ENCODE data around the gene CCR6.

Gene CCR6

DNA sequence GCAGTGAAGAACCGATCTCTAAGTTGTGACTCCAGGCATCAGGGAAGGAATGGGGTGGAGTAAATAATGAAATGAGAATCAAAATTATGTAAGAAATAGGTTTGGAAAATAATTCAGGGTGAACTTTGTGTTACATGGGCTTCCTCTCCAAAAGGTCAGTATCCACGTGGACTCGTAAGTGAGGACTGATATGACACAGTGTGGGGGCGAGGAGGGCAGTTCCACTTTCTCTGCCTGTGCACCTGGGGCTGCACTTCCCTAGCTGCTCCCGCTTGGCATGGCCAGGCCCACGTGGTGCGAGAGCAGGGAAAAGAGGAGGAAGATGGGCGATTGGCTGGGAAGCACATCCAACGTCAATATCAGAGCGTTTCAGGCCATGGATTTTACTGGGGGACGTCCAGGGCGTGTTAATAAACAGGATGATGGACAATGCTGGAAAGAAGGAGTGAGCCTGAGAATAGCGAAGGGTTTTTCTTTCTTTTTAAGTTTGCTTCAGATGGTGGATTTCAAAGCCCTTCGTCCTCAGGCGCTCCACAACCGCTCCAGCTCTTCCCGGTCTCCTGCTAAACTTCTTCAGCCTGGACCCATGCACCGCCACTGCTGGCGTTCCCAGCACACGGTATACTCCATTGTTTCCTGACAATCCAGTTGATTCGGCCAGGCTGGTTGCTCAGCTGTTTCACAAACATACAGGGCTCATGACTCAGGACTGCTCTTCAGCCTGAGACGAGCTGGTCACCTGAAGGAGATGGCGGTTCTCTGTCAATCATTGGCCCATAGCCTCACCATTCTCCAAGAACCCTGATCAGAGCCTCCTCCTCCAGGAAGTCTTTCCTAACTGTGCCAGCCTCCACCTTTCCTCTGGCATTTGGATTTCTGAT is 11.8 kb downstream of the CCR6 start:
- Mint-ChIP-seq H3K9me3 (no peaks in the 10 kb centered on the region), H3K27ac (peak overlapping the region; percentile 85), H3K27me3 (no peaks in the 10 kb centered on the region), H3K36me3 (peaks cover 50% of the 10 kb centered on the region), H3K4me3 (peak overlapping the region; percentile 14), H3K4me1 (peaks cover 54% of the 10 kb centered on the region)
- ATAC-seq (ENCODE audit: low read depth) (no peak), DNase-seq (ENCODE audit: low spot score in 2 of 2) (no peak)

DNA sequence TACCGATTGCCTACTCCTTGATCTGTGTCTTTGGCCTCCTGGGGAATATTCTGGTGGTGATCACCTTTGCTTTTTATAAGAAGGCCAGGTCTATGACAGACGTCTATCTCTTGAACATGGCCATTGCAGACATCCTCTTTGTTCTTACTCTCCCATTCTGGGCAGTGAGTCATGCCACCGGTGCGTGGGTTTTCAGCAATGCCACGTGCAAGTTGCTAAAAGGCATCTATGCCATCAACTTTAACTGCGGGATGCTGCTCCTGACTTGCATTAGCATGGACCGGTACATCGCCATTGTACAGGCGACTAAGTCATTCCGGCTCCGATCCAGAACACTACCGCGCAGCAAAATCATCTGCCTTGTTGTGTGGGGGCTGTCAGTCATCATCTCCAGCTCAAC is 13.5 kb downstream of the CCR6 start:
- no peaks in the 10 kb centered on the region for H3K27me3 Mint-ChIP-seq
- no peak for ATAC-seq (ENCODE audit: low read depth)
- peaks cover 42% of the 10 kb centered on the region for H3K36me3 Mint-ChIP-seq
- H3K9me3 Mint-ChIP-seq: no peaks in the 10 kb centered on the region
- DNase-seq (ENCODE audit: low spot score in 2 of 2): no peak
- H3K4me3 Mint-ChIP-seq: no peak overlapping the region
- H3K4me1 Mint-ChIP-seq: peaks cover 59% of the 10 kb centered on the region
- peak overlapping the region; percentile 90 for H3K27ac Mint-ChIP-seq

DNA sequence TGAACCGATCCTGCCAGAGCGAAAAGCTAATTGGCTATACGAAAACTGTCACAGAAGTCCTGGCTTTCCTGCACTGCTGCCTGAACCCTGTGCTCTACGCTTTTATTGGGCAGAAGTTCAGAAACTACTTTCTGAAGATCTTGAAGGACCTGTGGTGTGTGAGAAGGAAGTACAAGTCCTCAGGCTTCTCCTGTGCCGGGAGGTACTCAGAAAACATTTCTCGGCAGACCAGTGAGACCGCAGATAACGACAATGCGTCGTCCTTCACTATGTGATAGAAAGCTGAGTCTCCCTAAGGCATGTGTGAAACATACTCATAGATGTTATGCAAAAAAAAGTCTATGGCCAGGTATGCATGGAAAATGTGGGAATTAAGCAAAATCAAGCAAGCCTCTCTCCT is 14.2 kb downstream of the CCR6 start:
- H3K4me3 Mint-ChIP-seq: no peak overlapping the region
- peak overlapping the region; percentile 90 for H3K27ac Mint-ChIP-seq
- no peak for DNase-seq (ENCODE audit: low spot score in 2 of 2)
- H3K27me3 Mint-ChIP-seq: no peaks in the 10 kb centered on the region
- H3K4me1 Mint-ChIP-seq: peaks cover 56% of the 10 kb centered on the region
- peaks cover 38% of the 10 kb centered on the region for H3K36me3 Mint-ChIP-seq
- ATAC-seq (ENCODE audit: low read depth): no peak
- no peaks in the 10 kb centered on the region for H3K9me3 Mint-ChIP-seq

DNA sequence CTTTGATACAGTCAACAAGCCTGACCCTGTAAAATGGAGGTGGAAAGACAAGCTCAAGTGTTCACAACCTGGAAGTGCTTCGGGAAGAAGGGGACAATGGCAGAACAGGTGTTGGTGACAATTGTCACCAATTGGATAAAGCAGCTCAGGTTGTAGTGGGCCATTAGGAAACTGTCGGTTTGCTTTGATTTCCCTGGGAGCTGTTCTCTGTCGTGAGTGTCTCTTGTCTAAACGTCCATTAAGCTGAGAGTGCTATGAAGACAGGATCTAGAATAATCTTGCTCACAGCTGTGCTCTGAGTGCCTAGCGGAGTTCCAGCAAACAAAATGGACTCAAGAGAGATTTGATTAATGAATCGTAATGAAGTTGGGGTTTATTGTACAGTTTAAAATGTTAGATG is 15.0 kb downstream of the CCR6 start:
- H3K27ac Mint-ChIP-seq: peak overlapping the region; percentile 90
- H3K27me3 Mint-ChIP-seq: no peaks in the 10 kb centered on the region
- no peaks in the 10 kb centered on the region for H3K9me3 Mint-ChIP-seq
- H3K36me3 Mint-ChIP-seq: peaks cover 32% of the 10 kb centered on the region
- DNase-seq (ENCODE audit: low spot score in 2 of 2) (no peak), ATAC-seq (ENCODE audit: low read depth) (no peak)
- H3K4me1 Mint-ChIP-seq: peaks cover 50% of the 10 kb centered on the region
- H3K4me3 Mint-ChIP-seq: no peak overlapping the region

DNA sequence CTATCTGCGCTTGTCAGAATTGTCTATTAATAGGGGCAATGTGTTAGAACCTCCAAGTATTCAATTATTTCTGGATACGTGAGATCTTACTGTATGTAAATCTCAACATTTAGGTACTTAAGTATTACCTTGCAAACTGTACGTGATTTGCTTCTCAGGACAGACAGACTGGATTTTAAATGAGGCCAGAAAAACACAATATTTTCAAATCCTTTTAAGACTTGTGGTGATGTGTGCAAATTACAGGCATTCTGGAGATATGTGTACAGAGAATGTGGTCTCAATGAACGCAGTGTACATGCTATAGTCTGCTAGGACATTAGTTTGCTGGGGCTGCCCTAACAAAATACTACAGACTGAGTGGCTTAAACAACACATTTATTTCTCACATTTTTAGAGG is 16.9 kb downstream of the CCR6 start:
- Mint-ChIP-seq H3K4me3 (no peak overlapping the region), H3K4me1 (peaks cover 42% of the 10 kb centered on the region), H3K36me3 (peaks cover 23% of the 10 kb centered on the region), H3K27me3 (no peaks in the 10 kb centered on the region), H3K9me3 (no peaks in the 10 kb centered on the region), H3K27ac (peak overlapping the region; percentile 90)
- ATAC-seq (ENCODE audit: low read depth): peak; percentile 50
- no peak for DNase-seq (ENCODE audit: low spot score in 2 of 2)

DNA sequence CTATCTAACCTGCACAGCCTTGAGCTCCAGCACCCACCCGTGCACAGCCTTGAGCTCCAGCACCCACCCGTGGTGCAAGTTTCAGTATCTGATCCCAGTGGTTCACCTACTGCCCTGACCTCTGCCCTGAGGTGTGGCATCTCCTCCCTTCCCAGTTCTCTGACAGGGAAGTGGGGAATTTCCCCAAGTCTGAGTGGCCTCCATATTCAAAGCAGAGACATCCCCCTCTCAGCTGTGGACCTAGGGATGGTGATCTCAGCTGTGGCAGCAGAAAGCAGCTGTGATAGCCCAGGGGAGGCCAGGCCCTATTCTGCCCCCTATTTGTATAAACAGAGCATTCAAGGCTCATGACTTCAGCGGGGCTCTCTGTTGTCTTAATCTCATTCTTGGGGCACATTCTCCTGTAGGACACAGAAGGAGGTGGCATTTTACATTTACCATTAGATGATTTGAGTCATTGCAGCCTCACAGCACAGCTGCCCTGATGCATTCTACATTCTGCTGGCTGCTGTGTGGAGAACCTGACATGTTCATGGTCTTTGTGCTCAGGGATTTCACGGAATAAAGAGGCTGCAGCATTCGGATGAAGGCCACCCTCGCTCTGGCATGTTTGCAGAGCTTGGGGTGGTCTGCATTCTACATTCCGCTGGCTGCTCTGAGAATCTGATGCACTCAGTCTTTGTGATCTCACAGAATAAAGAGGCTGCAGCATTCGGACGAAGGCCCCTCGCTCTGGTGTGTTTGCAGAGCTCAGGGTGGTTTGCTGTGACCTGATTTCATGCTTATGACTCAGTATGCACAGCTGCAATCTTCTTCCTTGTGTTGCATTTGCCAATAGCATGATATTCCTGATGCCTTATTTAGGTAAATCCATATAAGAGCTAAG is 17.9 kb downstream of the CCR6 start:
- DNase-seq (ENCODE audit: low spot score in 2 of 2) (no peak), ATAC-seq (ENCODE audit: low read depth) (peak; percentile 63)
- Mint-ChIP-seq H3K4me1 (peaks cover 39% of the 10 kb centered on the region), H3K27me3 (no peaks in the 10 kb centered on the region), H3K27ac (peak overlapping the region; percentile 90), H3K36me3 (peaks cover 19% of the 10 kb centered on the region), H3K9me3 (no peaks in the 10 kb centered on the region), H3K4me3 (no peak overlapping the region)

DNA sequence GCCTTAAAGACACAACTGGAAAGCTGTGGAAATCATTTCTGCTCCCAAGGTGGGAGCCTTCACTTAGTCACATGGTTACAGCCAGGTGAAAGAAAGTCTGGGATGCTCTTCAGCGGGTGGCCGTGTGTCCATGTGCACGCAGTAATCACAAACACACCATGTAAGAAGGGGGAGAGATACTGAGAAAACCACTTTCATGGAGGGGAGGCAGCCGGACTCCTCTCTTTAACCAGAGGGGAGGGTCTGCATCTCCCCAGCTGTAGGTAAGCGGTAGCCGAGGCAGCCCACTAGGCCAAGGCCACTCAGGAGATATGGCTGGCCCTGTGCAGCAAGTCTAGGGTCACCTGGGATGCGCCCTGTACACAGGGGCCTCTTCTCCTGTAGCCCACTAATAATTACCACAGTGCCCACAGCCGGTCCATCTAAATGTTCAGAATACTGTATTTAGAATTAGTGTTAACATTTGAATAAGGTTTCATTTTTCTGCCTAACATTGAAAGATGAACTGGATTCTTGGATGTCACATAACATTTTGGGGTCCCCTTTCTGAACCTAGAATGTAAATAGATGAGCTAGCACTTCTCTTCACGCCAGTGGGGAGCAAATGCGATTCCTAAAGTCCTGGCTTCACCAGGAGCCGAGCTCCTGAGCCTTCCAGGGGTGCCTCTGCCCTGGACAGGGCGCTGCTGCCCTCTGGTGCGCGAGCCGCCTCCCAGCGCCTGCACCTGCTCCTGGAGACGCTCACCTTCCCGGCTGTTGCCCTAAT is 19.0 kb downstream of the CCR6 start:
- Mint-ChIP-seq H3K27me3 (no peaks in the 10 kb centered on the region), H3K27ac (peak overlapping the region; percentile 90), H3K4me1 (peaks cover 41% of the 10 kb centered on the region), H3K36me3 (peaks cover 12% of the 10 kb centered on the region), H3K9me3 (no peaks in the 10 kb centered on the region), H3K4me3 (peak overlapping the region; percentile 9)
- ATAC-seq (ENCODE audit: low read depth): peak; percentile 73
- DNase-seq (ENCODE audit: low spot score in 2 of 2): peak; percentile 58 to 62

DNA sequence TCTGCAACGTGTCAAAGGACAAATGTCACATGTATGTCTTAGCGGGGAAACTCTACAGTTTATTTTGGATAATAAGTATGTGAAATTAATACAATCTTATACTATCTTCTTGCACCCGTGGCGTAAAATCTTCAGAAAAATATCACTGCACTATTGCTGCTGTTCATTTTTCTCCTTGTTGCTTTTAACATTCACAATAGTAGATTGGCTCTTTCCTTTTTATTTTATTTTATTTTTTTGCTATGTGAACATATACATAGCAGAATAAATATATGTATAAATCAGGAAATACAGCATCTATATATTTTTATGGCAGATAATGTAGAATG is 19.5 kb downstream of the CCR6 start:
- ATAC-seq (ENCODE audit: low read depth) (no peak), DNase-seq (ENCODE audit: low spot score in 2 of 2) (no peak)
- Mint-ChIP-seq H3K4me3 (no peak overlapping the region), H3K4me1 (peaks cover 36% of the 10 kb centered on the region), H3K9me3 (no peaks in the 10 kb centered on the region), H3K27ac (peak overlapping the region; percentile 79), H3K27me3 (no peaks in the 10 kb centered on the region), H3K36me3 (peaks cover 7% of the 10 kb centered on the region)

DNA sequence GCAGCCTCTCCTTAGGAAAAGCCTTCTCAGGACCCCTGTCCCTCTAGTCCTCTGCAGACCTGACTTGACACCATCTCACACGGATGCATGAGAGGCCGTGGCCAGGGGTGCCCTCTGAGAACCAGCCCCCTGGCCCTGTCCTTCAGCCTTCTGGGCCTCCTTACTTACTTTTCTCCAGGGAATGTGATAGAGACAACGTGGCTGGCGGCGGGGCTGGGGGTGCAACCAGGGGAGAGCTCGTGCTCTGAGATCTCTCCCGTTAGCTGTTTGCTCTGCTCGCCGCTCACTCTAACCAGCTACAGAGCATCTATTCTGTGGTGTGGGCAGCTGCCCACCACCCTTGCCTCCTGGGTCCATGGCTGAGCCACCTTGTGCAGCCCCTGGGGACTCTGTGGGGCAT is 20.1 kb downstream of the CCR6 start:
- Mint-ChIP-seq H3K4me3 (no peak overlapping the region), H3K9me3 (no peaks in the 10 kb centered on the region), H3K36me3 (peaks cover 2% of the 10 kb centered on the region)

DNA sequence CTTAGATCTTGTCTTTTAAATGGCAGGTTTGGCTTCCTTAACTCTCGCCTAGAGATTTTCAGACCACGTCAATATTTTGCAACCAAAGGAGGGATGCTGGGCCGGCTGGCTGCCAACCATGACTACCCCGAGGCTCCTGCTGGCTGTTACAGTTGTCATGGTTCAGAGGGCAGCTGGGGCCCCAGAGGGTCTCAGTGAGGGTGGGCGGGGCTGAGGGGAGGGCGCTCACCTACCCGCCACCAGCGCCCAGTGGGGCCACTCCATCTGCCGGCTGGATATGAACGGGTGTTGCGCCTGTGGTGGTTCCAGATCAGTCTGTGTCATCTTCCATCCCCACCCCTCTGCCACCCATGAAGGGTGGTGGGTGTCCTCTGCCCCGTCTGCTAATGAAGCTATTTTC is 22.6 kb downstream of the CCR6 start:
- Mint-ChIP-seq H3K27ac (no peak overlapping the region), H3K4me1 (peaks cover 23% of the 10 kb centered on the region), H3K27me3 (no peaks in the 10 kb centered on the region), H3K36me3 (no peaks in the 10 kb centered on the region), H3K4me3 (peak overlapping the region; percentile 69), H3K9me3 (no peaks in the 10 kb centered on the region)
- ATAC-seq (ENCODE audit: low read depth) (no peak), DNase-seq (ENCODE audit: low spot score in 2 of 2) (no peak)

More for the DNA sequence above, 20.1 kb downstream of the CCR6 start:
- DNase-seq (ENCODE audit: low spot score in 2 of 2) (no peak), ATAC-seq (ENCODE audit: low read depth) (no peak)
- no peak overlapping the region for H3K27ac Mint-ChIP-seq
- H3K4me1 Mint-ChIP-seq: peaks cover 32% of the 10 kb centered on the region
- no peaks in the 10 kb centered on the region for H3K27me3 Mint-ChIP-seq

DNA sequence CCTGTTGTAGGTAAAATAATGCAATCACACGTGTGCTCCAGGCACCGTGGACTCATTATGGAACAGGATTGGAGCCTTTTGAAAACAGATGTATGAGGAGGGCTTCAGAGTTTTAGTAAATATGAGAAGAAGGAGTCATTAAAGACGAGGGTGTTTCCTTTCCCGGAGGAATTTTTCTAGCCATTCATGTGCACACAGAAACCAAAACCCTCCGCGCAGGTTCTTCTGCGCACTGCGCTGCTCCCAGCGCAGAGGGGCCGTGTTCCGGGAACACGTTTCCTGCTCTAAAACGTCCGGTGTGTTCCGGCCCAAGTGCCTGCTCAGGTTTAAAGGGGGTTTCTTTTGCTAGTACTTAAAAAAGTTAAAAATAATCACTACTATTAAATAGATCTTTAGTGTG is 23.2 kb downstream of the CCR6 start:
- DNase-seq (ENCODE audit: low spot score in 2 of 2) (no peak), ATAC-seq (ENCODE audit: low read depth) (no peak)
- Mint-ChIP-seq H3K9me3 (no peaks in the 10 kb centered on the region), H3K27ac (no peak overlapping the region), H3K4me1 (peaks cover 21% of the 10 kb centered on the region), H3K4me3 (peak overlapping the region; percentile 69), H3K36me3 (no peaks in the 10 kb centered on the region), H3K27me3 (no peaks in the 10 kb centered on the region)

DNA sequence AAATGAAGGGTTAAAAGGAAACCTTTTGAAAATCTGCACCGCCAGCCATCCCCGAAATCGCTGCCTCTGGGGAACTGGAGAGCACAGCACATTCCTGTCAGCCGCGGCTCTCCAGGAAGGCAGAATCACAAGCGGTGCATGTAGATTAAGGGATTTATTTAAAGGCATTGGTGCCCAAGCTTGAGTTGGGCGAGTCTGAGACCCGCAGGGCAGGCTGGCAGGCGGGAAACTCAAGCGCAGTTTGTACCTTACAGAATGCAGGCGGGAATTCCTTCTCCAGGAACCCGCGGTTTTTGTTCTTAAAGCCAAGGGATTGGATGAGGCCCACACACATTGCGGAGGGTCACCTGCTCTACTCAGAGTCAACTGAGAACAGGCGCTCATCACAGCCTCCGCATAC is 24.1 kb downstream of the CCR6 start:
- DNase-seq (ENCODE audit: low spot score in 2 of 2) (no peak), ATAC-seq (ENCODE audit: low read depth) (no peak)
- no peaks in the 10 kb centered on the region for H3K27me3 Mint-ChIP-seq
- no peak overlapping the region for H3K4me3 Mint-ChIP-seq
- H3K27ac Mint-ChIP-seq: no peak overlapping the region
- H3K36me3 Mint-ChIP-seq: no peaks in the 10 kb centered on the region
- H3K9me3 Mint-ChIP-seq: no peaks in the 10 kb centered on the region
- peaks cover 24% of the 10 kb centered on the region for H3K4me1 Mint-ChIP-seq

DNA sequence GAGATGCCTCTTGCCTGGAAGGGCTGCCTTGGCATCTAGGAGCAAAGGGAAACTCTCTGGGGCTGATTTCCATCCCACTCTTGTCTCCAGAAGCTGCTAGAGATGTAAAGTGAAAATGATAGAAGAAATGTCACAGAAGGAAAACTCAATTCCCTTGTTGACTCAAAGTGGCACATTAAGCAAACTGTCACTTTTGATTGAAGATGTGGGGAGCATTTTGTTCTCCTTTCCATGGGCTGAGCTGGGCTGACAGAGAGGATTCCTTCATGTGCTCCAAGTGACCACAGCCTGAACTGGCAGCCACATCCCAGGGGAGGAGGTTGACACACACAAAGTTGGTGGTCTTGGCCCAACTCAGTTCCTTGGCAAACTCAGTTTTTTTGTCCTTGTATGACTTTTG is 25.1 kb downstream of the CCR6 start:
- H3K27ac Mint-ChIP-seq: peak overlapping the region; percentile 35
- H3K4me1 Mint-ChIP-seq: peaks cover 32% of the 10 kb centered on the region
- ATAC-seq (ENCODE audit: low read depth) (no peak), DNase-seq (ENCODE audit: low spot score in 2 of 2) (no peak)
- H3K27me3 Mint-ChIP-seq: no peaks in the 10 kb centered on the region
- no peaks in the 10 kb centered on the region for H3K9me3 Mint-ChIP-seq
- H3K36me3 Mint-ChIP-seq: no peaks in the 10 kb centered on the region
- H3K4me3 Mint-ChIP-seq: no peak overlapping the region

DNA sequence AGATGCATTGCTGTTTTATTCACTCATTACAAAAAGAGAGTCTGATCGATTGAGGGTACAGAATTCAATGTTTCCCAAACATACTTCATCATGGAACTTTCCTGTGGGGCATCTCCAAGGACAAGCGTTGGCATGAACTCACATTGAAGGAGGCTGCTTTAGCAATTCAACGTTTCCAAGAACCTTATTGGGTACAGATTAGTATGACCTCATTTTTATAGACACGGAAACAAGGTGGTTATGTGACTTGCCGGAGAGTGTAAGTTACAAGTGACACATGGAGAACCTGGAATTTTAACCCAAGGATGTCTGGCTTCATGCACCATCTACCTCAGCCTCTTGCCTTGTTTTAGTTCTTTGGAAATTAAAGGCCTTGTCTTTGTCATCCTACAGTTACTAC is 26.1 kb downstream of the CCR6 start:
- ATAC-seq (ENCODE audit: low read depth) (no peak), DNase-seq (ENCODE audit: low spot score in 2 of 2) (no peak)
- H3K36me3 Mint-ChIP-seq: no peaks in the 10 kb centered on the region
- no peak overlapping the region for H3K4me3 Mint-ChIP-seq
- H3K4me1 Mint-ChIP-seq: peaks cover 40% of the 10 kb centered on the region
- no peaks in the 10 kb centered on the region for H3K9me3 Mint-ChIP-seq
- no peak overlapping the region for H3K27ac Mint-ChIP-seq
- no peaks in the 10 kb centered on the region for H3K27me3 Mint-ChIP-seq
